ENCODE measurements around the gene C14orf119. TPM values are rescaled to one million over a fixed set of nuclear protein-coding genes. Genes with fewer than 3 reads are reported as not detected.
A peak's percentile ranks its signal among the peaks of the same experiment; 100 is the strongest.

Gene C14orf119
- total RNA-seq, 1 experiment from 2014 or later: 39.6 TPM

GRCh38 chr14:23056145-23056955, 39.0 kb upstream of the C14orf119 start:
- ChIA-PET CTCF (interaction anchor here (0.7 to 2.6 kb wide), 5 partner anchors 64 to 83 kb away, joined by 3 to 12 read pairs (median 4); no protein-coding TSS in a partner anchor), POLR2A (interaction anchor here (0.6 kb wide), 1 partner anchor 62 kb away, joined by 5 read pairs; no protein-coding TSS in a partner anchor)
- peaks cover 3% of the 10 kb centered on the region for H3K4me1 ChIP-seq (ENCODE audit: control insufficient read depth, insufficient read depth, low read length)
- in situ Hi-C loops (cut with HindIII; ENCODE audit: low pct_unique_long_range_greater_than_20kb, low sequenced_read_pairs) (no loop called here), intact Hi-C loops (cut with micrococcal nuclease; ENCODE audit: unreplicated experiment) (loop anchor here (5.0 kb wide), 1 partner anchor 124 kb away; no protein-coding TSS in a partner anchor)
- H3K36me3 ChIP-seq (ENCODE audit: control insufficient read depth, insufficient read depth, low read length): peaks cover 6% of the 10 kb centered on the region; the same call in 1 of the 2 replicates
- peak overlapping the region; percentile 55 to 60 for H3K4me3 ChIP-seq (ENCODE audit: low read depth in 2 of 2, low read length in 2 of 2)
- TF ChIP-seq SIN3A (IDR thresholded peaks at IDR 0.05; ENCODE audit: borderline replicate concordance, insufficient read depth, low read depth, low read length): no peak
- TF ChIP-seq CTCF (IDR thresholded peaks at IDR 0.05): peak; percentile 89
- TF ChIP-seq REST (IDR thresholded peaks at IDR 0.05; ENCODE audit: insufficient read depth in 1 of 2, low read depth in 2 of 2, low read length in 1 of 2): no peak
- DNase-seq (ENCODE audit: low read depth, low spot score): no peak
- no peaks in the 10 kb centered on the region for H3K27me3 ChIP-seq (ENCODE audit: control insufficient read depth, insufficient read depth, low read length)
- H3K9me3 ChIP-seq (ENCODE audit: control insufficient read depth, insufficient read depth, low read depth, low read length): no peaks in the 10 kb centered on the region
- ATAC-seq: peak; percentile 73
- H3K27ac ChIP-seq (ENCODE audit: low read length): peak overlapping the region; percentile 68
- BruUV-seq (replicated peaks): no TSS peak

- no TSS peak for BruUV-seq (replicated peaks)
- Histone ChIP-seq H3K36me3 (ENCODE audit: control insufficient read depth, insufficient read depth, low read length) (peaks cover 6% of the 10 kb centered on the region; the same call in 1 of the 2 replicates), H3K4me3 (ENCODE audit: low read depth in 2 of 2, low read length in 2 of 2) (peak within 1 kb of the TSS; percentile 55 to 60), H3K9me3 (ENCODE audit: control insufficient read depth, insufficient read depth, low read depth, low read length) (no peaks in the 10 kb centered on the region), H3K27ac (ENCODE audit: low read length) (peak within 1 kb of the TSS; percentile 68), H3K4me1 (ENCODE audit: control insufficient read depth, insufficient read depth, low read length) (peaks cover 6% of the 10 kb centered on the region), H3K27me3 (ENCODE audit: control insufficient read depth, insufficient read depth, low read length) (no peaks in the 10 kb centered on the region)
- POLR2A ChIA-PET: no interaction called here
- ATAC-seq: peak; percentile 80
- CTCF ChIA-PET: interaction anchor here (0.7 to 2.6 kb wide), 6 partner anchors 62 to 72 kb away, joined by 3 to 16 read pairs (median 4); no protein-coding TSS in a partner anchor
- TF ChIP-seq POLR2AphosphoS5 (IDR thresholded peaks at IDR 0.05; ENCODE audit: low read depth, low read length): no peak
- TF ChIP-seq SIN3A (IDR thresholded peaks at IDR 0.05; ENCODE audit: borderline replicate concordance, insufficient read depth, low read depth, low read length): no peak
- no peak for TF ChIP-seq TCF7L2 (IDR thresholded peaks at IDR 0.05; ENCODE audit: low read depth, low read length)
- no peak for TF ChIP-seq CTCF (IDR thresholded peaks at IDR 0.05)
- no peak for TF ChIP-seq REST (IDR thresholded peaks at IDR 0.05; ENCODE audit: insufficient read depth in 1 of 2, low read depth in 2 of 2, low read length in 1 of 2)
- in situ Hi-C loops (cut with HindIII; ENCODE audit: low pct_unique_long_range_greater_than_20kb, low sequenced_read_pairs) (no loop called here), intact Hi-C loops (cut with micrococcal nuclease; ENCODE audit: unreplicated experiment) (loop anchor here (5.0 kb wide), 1 partner anchor 125 kb away; no protein-coding TSS in a partner anchor)
- no peak for DNase-seq (ENCODE audit: low read depth, low spot score)
Observed at GRCh38 chr14:23056956-23057756, 38.1 kb upstream of the C14orf119 start, which contains the start of gene CDH24. TSS of gene CDH24 (minus strand) at chr14:23057520. CDS start at chr14:23055733, 1,787 bp downstream.

Measured in Panc1 (cell line).